Measurements from ENCODE around the gene GLYR1.
A peak's percentile ranks its signal among the peaks of the same experiment; 100 is the strongest.
"Not testable (repeated sequence)": the region's sequence is repeated elsewhere in the genome, so short reads cannot be mapped to it uniquely, and the experiment has no call there.

The GLYR1 gene

GRCh38 chr16:4846901-4847773 lies at the start of gene GLYR1, which contains the start of gene UBN1:
TSS of gene GLYR1 (minus strand) at chr16:4847288. CDS start at chr16:4847265, 23 bp downstream.
TSS of gene UBN1 (plus strand) at chr16:4847481. CDS start at chr16:4852918, 5,437 bp downstream.
- DNase-seq (ENCODE audit: low spot score), result peak; percentile 98

- DNase-seq (ENCODE audit: low spot score), result not testable (repeated sequence)
Measured at GRCh38 chr16:4896761-4897160, 49.7 kb upstream of the GLYR1 start.

GRCh38 chr16:4895366-4895765 lies 48.3 kb upstream of the GLYR1 start:
- DNase-seq (ENCODE audit: low spot score), result no peak

GRCh38 chr16:4894276-4895150 lies 47.4 kb upstream of the GLYR1 start:
- peak; percentile 59 for DNase-seq (ENCODE audit: low spot score)

- DNase-seq (ENCODE audit: low spot score), result no peak
Measured at GRCh38 chr16:4893103-4893862, 46.2 kb upstream of the GLYR1 start.

- no peak for DNase-seq (ENCODE audit: low spot score)
Measured at GRCh38 chr16:4892361-4893102, 45.4 kb upstream of the GLYR1 start.

- no peak for DNase-seq (ENCODE audit: low spot score)
Measured at GRCh38 chr16:4891886-4892216, 44.8 kb upstream of the GLYR1 start.

GRCh38 chr16:4891097-4891885 lies 44.2 kb upstream of the GLYR1 start:
- no peak for DNase-seq (ENCODE audit: low spot score)

- no peak for DNase-seq (ENCODE audit: low spot score)
Measured at GRCh38 chr16:4890686-4891085, 43.6 kb upstream of the GLYR1 start.

GRCh38 chr16:4890026-4890425 lies 42.9 kb upstream of the GLYR1 start:
- DNase-seq (ENCODE audit: low spot score), result no peak

- no peak for DNase-seq (ENCODE audit: low spot score)
Measured at GRCh38 chr16:4888428-4889135, 41.5 kb upstream of the GLYR1 start.

GRCh38 chr16:4886151-4886550 lies 39.1 kb upstream of the GLYR1 start:
- no peak for DNase-seq (ENCODE audit: low spot score)

GRCh38 chr16:4884972-4885874 lies 38.1 kb upstream of the GLYR1 start:
- DNase-seq (ENCODE audit: low spot score), result no peak

GRCh38 chr16:4884209-4884608 lies 37.1 kb upstream of the GLYR1 start:
- DNase-seq (ENCODE audit: low spot score), result no peak

- no peak for DNase-seq (ENCODE audit: low spot score)
Measured at GRCh38 chr16:4883501-4883900, 36.4 kb upstream of the GLYR1 start.

GRCh38 chr16:4882633-4883285 lies 35.7 kb upstream of the GLYR1 start:
- DNase-seq (ENCODE audit: low spot score), result no peak

GRCh38 chr16:4882000-4882632 lies 35.0 kb upstream of the GLYR1 start:
- no peak for DNase-seq (ENCODE audit: low spot score)

- DNase-seq (ENCODE audit: low spot score), result no peak
Measured at GRCh38 chr16:4880006-4880580, 33.0 kb upstream of the GLYR1 start.

All from NAMALWA (cell line).